Subcutaneous adipose tissue (tissue), 4 donors: ENCODE results near the gene RTN4R. TPM values are rescaled to one million over a fixed set of nuclear protein-coding genes. Genes with fewer than 3 reads are reported as not detected.

Experiments
- CTCF ChIP-seq: fragments of 450-650 bp; IDR thresholded peaks from one replicate; pipeline ENCODE4 v1.5.1; 2016; ENCODE audit warnings: low read depth, mild to moderate bottlenecking, control low read depth, antibody characterized with exemption, moderate library complexity
- total RNA-seq, 4 donors: library from RNA; depleted of rRNA; stranded (reverse); fragments of >200 nt; gene quantifications; one replicate each; pipeline ENCODE4 v1.1.0, GENCODE V29; 2016

RTN4R gene
- total RNA-seq, 4 donors from 2014 or later: 0.68 to 0.82 TPM; not detected in 2

GRCh38 chr22:20237480-20238440 lies 30.4 kb downstream of the RTN4R start:
- no peak for TF ChIP-seq CTCF

DNA sequence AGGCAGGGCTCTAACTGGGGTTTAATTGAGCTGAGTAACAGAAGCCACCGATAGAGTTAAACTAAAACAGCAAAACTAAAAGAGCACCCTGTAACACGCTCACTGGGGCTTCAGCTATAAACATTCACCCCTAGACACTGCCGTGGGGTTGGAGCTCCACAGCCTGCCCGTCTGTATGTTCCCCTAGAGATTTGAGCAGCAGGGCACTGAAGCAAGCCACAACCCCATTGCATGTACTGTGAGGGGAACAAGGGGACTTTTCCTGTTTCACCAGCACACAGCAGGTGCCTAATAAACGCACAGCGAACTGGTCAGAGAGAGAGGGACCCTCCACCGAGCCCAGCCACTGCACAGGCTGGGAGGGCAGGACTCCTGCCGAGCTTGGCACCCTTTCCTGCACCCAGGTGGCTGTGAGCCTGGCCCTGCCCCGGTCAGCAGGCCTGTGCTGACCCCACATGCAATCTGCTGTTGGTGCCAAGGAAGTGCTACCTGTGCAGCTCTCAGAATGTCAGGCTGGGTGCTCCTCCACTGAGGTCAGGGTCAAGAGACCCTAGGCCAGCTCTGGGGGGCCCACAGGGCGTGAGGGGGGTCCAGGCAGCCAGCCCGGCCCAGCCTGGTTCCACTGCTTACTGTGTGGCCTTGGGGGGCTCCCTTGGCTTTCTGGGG lies 31.9 kb downstream of the RTN4R start:
- TF ChIP-seq CTCF: no peak

- TF ChIP-seq CTCF: no peak
Observed at GRCh38 chr22:20235389-20235991, 32.6 kb downstream of the RTN4R start.

DNA sequence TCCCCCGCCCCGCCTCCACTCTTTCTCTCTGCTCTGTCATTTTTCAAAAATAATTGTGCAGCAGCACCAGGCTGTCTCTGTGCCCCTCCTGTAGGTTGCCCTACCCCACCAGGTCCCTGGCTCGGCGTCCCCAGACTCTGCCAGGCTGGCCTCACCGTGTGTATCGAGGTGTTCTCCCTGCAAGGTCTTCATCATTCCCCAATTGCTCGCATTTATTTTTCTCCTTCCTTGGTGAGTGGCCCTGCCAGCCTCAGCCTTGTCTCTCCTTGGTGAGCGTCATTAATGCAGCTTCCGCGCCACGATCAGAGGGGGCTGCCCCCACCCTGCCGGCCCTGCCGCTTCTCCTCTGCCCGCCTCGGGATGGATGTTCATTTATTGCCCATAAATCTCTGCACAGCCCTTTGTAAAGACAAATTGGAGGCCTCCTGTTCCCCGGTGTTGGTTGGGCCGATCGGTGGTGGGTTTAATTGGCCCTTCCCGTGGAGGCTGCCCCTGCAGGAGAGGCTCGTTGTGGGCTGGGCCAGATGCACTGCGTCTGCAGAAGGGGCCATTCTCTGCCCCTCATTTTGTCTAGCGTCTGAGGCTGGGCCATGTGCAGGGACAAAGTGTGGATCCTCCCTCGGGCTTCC lies 33.2 kb downstream of the RTN4R start:
- TF ChIP-seq CTCF: no peak

DNA sequence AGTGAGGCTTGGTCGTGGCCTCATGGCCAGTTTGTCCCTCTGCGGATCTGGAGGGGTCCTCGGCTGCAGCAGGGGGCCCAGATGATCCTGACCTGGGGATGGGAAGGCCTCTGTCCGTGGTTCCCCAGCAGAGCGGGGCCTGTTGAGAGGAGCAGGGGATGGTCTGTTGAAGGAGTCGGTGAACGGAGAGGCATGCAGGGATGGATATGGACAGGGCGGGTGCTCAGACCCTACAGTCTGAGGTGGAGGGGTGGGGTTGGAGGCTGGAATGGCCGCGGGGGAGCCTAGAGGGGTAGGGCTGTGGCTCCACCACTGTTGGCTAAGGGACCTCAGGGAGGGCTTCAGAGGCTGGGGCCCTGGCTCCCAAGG lies 33.8 kb downstream of the RTN4R start:
- no peak for TF ChIP-seq CTCF

- TF ChIP-seq CTCF: no peak
Observed at GRCh38 chr22:20233351-20234313, 34.5 kb downstream of the RTN4R start.
